ENCODE measurements around the gene CYP4F11.

DNA sequence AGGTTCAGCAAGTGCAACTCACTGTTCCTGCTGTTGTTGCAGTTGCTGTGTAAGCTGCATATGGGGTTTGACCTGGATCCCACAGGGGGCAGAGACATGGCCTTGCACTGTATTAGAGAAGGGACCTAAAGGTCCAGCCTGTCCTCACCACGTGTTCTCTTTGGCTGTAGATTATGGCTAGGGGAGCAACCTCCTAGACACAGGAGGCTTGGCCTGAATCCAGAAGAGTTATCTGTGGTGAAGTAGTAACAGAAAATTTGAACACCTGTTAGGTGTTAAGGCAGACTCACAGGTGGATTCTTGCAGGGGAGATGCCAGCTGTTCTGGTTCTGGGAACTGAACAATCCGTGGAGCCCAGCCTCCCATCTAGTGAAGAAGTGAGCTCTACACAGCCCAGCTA lies 3.4 kb upstream of the CYP4F11 start:
- no peak for TF ChIP-seq POLR2A (IDR thresholded peaks at IDR 0.05)
- TF ChIP-seq, protein P1, sequence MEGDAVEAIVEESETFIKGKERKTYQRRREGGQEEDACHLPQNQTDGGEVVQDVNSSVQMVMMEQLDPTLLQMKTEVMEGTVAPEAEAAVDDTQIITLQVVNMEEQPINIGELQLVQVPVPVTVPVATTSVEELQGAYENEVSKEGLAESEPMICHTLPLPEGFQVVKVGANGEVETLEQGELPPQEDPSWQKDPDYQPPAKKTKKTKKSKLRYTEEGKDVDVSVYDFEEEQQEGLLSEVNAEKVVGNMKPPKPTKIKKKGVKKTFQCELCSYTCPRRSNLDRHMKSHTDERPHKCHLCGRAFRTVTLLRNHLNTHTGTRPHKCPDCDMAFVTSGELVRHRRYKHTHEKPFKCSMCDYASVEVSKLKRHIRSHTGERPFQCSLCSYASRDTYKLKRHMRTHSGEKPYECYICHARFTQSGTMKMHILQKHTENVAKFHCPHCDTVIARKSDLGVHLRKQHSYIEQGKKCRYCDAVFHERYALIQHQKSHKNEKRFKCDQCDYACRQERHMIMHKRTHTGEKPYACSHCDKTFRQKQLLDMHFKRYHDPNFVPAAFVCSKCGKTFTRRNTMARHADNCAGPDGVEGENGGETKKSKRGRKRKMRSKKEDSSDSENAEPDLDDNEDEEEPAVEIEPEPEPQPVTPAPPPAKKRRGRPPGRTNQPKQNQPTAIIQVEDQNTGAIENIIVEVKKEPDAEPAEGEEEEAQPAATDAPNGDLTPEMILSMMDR (IDR thresholded peaks at IDR 0.05): no peak

All from lower leg skin (tissue), 3 donors.